ENCODE results near the gene ACSM6. TPM values are rescaled to one million over a fixed set of nuclear protein-coding genes. Genes with fewer than 3 reads are reported as not detected.

Gene ACSM6
- total and polyA plus RNA-seq, 8 donors: 0.13 to 7.5 (median 0.68) TPM; not detected in 3

GRCh38 chr10:95265572-95265971 lies 71.5 kb downstream of the ACSM6 start:
- Histone ChIP-seq H3K36me3 (peaks cover 3 to 65% (median 52%) of the 10 kb centered on the region in 4 donors), H3K27me3 (no peaks in the 10 kb centered on the region), H3K4me3 (no peak overlapping the region), H3K4me1 (peaks cover 17 to 58% (median 42%) of the 10 kb centered on the region in 4 donors), H3K9me3 (no peaks in the 10 kb centered on the region), H3K27ac (peak overlapping the region in 2 of 5 donors; percentile 77 to 91)
- no peak for DNase-seq
- TF ChIP-seq POLR2AphosphoS5 (IDR thresholded peaks at IDR 0.05) (no peak), CTCF (IDR thresholded peaks at IDR 0.05) (no peak), EP300 (IDR thresholded peaks at IDR 0.05) (no peak), POLR2A (IDR thresholded peaks at IDR 0.05) (no peak)
- WGBS, 5 donors: 88 to 98% (median 96%) methylated on average over 8 of the region's 8 CpGs
- intact Hi-C loops (cut with DNase I; ENCODE audit: low total_unique reads): no loop called here

- WGBS, 5 donors: 11 to 29% (median 24%) methylated on average over 1 of the region's 1 CpG
- peaks cover 3 to 65% (median 58%) of the 10 kb centered on the region in 4 donors for H3K36me3 ChIP-seq
- H3K4me1 ChIP-seq: peaks cover 7 to 46% (median 33%) of the 10 kb centered on the region in 4 donors
- peak overlapping the region; percentile 53 to 91 (median 73) for H3K27ac ChIP-seq
- TF ChIP-seq POLR2AphosphoS5 (IDR thresholded peaks at IDR 0.05): peak; percentile 49 to 87 (median 61)
- no peak for TF ChIP-seq POLR2A (IDR thresholded peaks at IDR 0.05)
- TF ChIP-seq EP300 (IDR thresholded peaks at IDR 0.05): no peak
- no peak for TF ChIP-seq CTCF (IDR thresholded peaks at IDR 0.05)
- no peaks in the 10 kb centered on the region for H3K27me3 ChIP-seq
- intact Hi-C loops (cut with DNase I; ENCODE audit: low total_unique reads): no loop called here
- H3K4me3 ChIP-seq: no peak overlapping the region
- DNase-seq: peak in 1 of 2 donors; percentile 92
- no peaks in the 10 kb centered on the region for H3K9me3 ChIP-seq
Observed at GRCh38 chr10:95266674-95267095, 72.6 kb downstream of the ACSM6 start.

GRCh38 chr10:95267251-95267650 lies 73.2 kb downstream of the ACSM6 start:
- no peaks in the 10 kb centered on the region for H3K27me3 ChIP-seq
- H3K4me1 ChIP-seq: peaks cover 7 to 43% (median 33%) of the 10 kb centered on the region in 4 donors
- no peak for DNase-seq
- H3K9me3 ChIP-seq: no peaks in the 10 kb centered on the region
- WGBS, 5 donors: 66 to 74% (median 72%) methylated on average over 3 of the region's 3 CpGs
- no peak for TF ChIP-seq CTCF (IDR thresholded peaks at IDR 0.05)
- TF ChIP-seq POLR2AphosphoS5 (IDR thresholded peaks at IDR 0.05): no peak
- no peak overlapping the region for H3K4me3 ChIP-seq
- intact Hi-C loops (cut with DNase I; ENCODE audit: low total_unique reads): no loop called here
- peak overlapping the region in 4 of 5 donors; percentile 70 to 91 (median 75) for H3K27ac ChIP-seq
- H3K36me3 ChIP-seq: peaks cover 0 to 61% (median 53%) of the 10 kb centered on the region in 4 donors

GRCh38 chr10:95268438-95268837 lies 74.4 kb downstream of the ACSM6 start:
- peak in 1 of 2 donors; percentile 70 for DNase-seq
- Histone ChIP-seq H3K36me3 (peaks cover 0 to 49% (median 42%) of the 10 kb centered on the region in 4 donors), H3K27me3 (no peaks in the 10 kb centered on the region), H3K27ac (peak overlapping the region in 4 of 5 donors; percentile 70 to 91 (median 75)), H3K4me1 (peaks cover 16 to 47% (median 38%) of the 10 kb centered on the region in 4 donors), H3K9me3 (no peaks in the 10 kb centered on the region), H3K4me3 (no peak overlapping the region)
- intact Hi-C loops (cut with DNase I; ENCODE audit: low total_unique reads): no loop called here
- 49 to 70% (median 55%) methylated on average over 12 of the region's 12 CpGs for WGBS, 5 donors
- TF ChIP-seq EP300 (IDR thresholded peaks at IDR 0.05) (peak; percentile 76), POLR2AphosphoS5 (IDR thresholded peaks at IDR 0.05) (peak; percentile 24 to 55 (median 30)), CTCF (IDR thresholded peaks at IDR 0.05) (no peak), POLR2A (IDR thresholded peaks at IDR 0.05) (no peak)

Measured in stomach (tissue), 9 donors.